MM.1S (cell line): ENCODE results near the gene XPO6.

Experiments used
- DNase-seq: peaks from one replicate; pipeline ENCODE4 v3.0.0-alpha.2; 2015
- H2AFZ ChIP-seq: fragments of 300-600 bp; sonication (generic); 2 replicates; pipeline ENCODE4 v1.6.0; 2016; ENCODE audit warnings: antibody characterized with exemption, low read length
- H3F3A ChIP-seq: fragments of 300-600 bp; sonication (generic); 2 replicates; pipeline ENCODE4 v1.6.1; 2016; ENCODE audit warnings: mild to moderate bottlenecking, antibody characterized with exemption, low read length, moderate library complexity, mixed read lengths; ENCODE audit not compliant: insufficient read depth
- H3K27ac ChIP-seq: fragments of 300-600 bp; sonication (generic); 2 replicates; pipeline ENCODE4 v1.5.1; 2016; ENCODE audit warnings: mild to moderate bottlenecking, low read length
- H3K27me3 ChIP-seq: fragments of 300-600 bp; sonication (generic); replicated peaks from 2 replicates; pipeline ENCODE4 v1.6.0; 2016; ENCODE audit warnings: low read length; ENCODE audit not compliant: insufficient read depth
- H3K36me3 ChIP-seq: fragments of 300-600 bp; sonication (generic); replicated peaks from 2 replicates; pipeline ENCODE4 v1.6.1; 2016; ENCODE audit warnings: mild to moderate bottlenecking, low read length, mixed read lengths; ENCODE audit not compliant: insufficient read depth
- H3K4me1 ChIP-seq: fragments of 300-600 bp; sonication (generic); 2 replicates; pipeline ENCODE4 v1.6.1; 2016; ENCODE audit warnings: low read length, mixed read lengths
- H3K4me2 ChIP-seq: fragments of 300-600 bp; sonication (generic); 2 replicates; pipeline ENCODE4 v1.6.0; 2016; ENCODE audit warnings: low read depth, low read length
- H3K4me3 ChIP-seq: fragments of 300-600 bp; sonication (generic); 2 replicates; pipeline ENCODE4 v1.5.1; 2016; ENCODE audit warnings: low read length, mixed read lengths
- H3K79me2 ChIP-seq: fragments of 300-600 bp; sonication (generic); 2 replicates; pipeline ENCODE4 v1.6.1; 2016; ENCODE audit warnings: mixed run types, low read length, mixed read lengths
- H3K9ac ChIP-seq: fragments of 300-600 bp; sonication (generic); 2 replicates; pipeline ENCODE4 v1.6.1; 2016; ENCODE audit warnings: low read length, mixed read lengths
- H3K9me2 ChIP-seq: fragments of 300-600 bp; sonication (generic); replicated peaks from 2 replicates; pipeline ENCODE4 v1.6.1; 2016; ENCODE audit warnings: mild to moderate bottlenecking, low read length, mixed read lengths; ENCODE audit not compliant: insufficient read depth
- H3K9me3 ChIP-seq: fragments of 300-600 bp; sonication (generic); replicated peaks from 2 replicates; pipeline ENCODE4 v1.6.1; 2016; ENCODE audit warnings: mild to moderate bottlenecking, low read length, mixed read lengths; ENCODE audit not compliant: insufficient read depth
- H4K20me1 ChIP-seq: fragments of 300-600 bp; sonication (generic); 2 replicates; pipeline ENCODE4 v1.6.1; 2016; ENCODE audit warnings: mild to moderate bottlenecking, low read length, moderate library complexity, mixed read lengths; ENCODE audit not compliant: insufficient read depth
- CTCF ChIP-seq: fragments of 300-600 bp; sonication (generic); IDR thresholded peaks from 2 replicates; pipeline ENCODE4 v1.5.1; 2016; ENCODE audit warnings: antibody characterized with exemption, low read length, mixed read lengths
- EZH2 ChIP-seq: fragments of 300-600 bp; sonication (generic); optimal IDR thresholded peaks from 2 replicates; pipeline ENCODE3; 2017; ENCODE audit warnings: low read depth, mild to moderate bottlenecking, antibody characterized with exemption, low read length, mixed read lengths
- EZH2phosphoT487 ChIP-seq: fragments of 300-600 bp; sonication (generic); IDR thresholded peaks from 2 replicates; pipeline ENCODE4 v1.6.1; 2018; ENCODE audit warnings: antibody characterized with exemption, low read length

The XPO6 gene

DNA sequence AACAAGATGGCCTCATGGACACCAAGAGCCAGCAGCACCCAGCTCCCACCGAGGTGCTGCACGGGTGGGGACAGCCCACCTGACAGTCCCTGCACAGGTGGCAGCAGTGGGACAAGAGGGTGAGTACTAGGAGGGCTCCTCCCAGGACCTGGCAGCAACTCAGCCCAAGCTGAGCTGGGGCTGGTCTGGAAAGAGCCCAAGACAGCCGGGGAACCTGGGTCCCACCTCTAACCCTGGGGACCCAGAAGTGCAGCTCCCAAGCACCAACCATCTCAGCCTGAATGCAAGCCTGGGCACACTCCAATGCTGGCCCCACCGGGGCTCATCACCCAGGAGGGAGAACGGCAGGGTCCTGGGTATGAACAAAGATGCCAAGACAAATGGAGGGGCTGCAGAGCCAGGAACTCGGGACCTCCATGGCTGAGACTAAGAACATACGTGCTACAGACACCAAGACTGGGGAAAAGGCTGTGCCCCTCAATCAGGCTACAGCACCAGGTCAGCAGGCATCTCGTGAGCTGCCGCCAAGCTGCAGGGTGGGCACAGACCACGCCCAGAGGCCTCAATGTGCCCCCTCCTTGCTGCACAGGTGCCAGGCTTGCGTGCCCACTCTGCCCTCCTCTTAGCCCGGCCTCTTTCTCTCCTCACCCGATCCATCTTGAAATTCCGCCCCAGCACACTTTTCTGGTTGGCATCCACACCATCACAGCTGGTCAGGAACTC lies 110.8 kb downstream of the XPO6 start:
- Histone ChIP-seq H3K36me3 (peaks cover 11% of the 10 kb centered on the region), H3K9ac (no peak overlapping the region), H3K9me3 (no peaks in the 10 kb centered on the region), H3K27ac (no peak overlapping the region), H3K79me2 (no peaks in the 10 kb centered on the region), H4K20me1 (no peaks in the 10 kb centered on the region), H3K4me1 (no peaks in the 10 kb centered on the region), H3K9me2 (no peaks in the 10 kb centered on the region), H3K27me3 (no peaks in the 10 kb centered on the region), H3K4me2 (no peak overlapping the region), H2AFZ (no peak overlapping the region), H3K4me3 (no peak overlapping the region), H3F3A (no peaks in the 10 kb centered on the region)
- no peak for DNase-seq
- no peak for TF ChIP-seq CTCF
- TF ChIP-seq EZH2 = no peak
- no peak for TF ChIP-seq EZH2phosphoT487

DNA sequence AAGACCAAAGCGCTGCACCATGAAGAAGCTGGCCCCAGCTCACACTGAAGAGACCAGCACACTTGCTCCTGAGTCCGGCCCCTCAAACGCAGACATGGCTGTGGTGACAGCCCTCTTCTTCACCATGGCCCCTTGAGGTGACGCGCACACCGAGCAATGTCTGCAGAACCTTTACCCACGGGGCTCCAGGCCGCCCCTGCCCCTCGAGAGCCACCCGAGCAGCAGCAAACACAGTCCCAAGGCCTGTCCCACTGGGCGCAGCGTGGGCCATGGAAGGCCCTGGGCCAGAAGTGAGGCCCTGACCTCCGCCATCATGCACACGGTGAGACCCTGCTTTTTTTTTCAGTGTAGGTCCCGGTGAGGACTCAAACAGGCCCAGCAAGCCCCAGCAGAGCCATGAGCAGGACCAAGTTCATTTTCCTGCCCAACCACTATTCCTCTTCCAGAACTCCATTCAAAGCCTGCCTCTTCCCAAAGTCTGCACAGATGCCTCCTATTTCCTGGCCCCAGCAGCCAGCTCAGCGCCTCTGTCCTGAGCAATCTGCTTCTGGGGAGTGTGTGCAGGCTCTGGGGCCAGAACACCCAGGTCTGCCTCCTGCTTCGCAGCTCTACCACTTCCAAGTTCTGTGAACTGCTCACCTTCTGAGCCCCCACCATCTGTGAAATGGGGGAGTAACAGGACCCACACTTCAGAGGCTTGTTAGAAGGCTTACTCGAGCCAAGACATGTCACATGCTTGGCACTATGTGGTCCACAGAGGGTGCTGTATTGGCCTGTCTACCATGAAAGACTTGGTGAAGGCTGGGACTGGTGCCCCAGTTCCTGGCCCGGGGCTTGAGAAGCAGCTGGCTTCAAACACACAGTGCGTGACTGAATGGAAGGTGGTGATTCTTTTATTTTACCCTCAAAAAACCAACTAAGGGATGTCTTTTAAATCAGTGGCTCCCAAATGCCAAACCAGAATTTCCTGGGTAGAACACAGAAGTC lies 112.5 kb downstream of the XPO6 start:
- no peak overlapping the region for H2AFZ ChIP-seq
- no peaks in the 10 kb centered on the region for H4K20me1 ChIP-seq
- H3K4me1 ChIP-seq = no peaks in the 10 kb centered on the region
- no peak overlapping the region for H3K4me2 ChIP-seq
- no peak overlapping the region for H3K4me3 ChIP-seq
- TF ChIP-seq EZH2 = no peak
- TF ChIP-seq EZH2phosphoT487 = no peak
- no peak for TF ChIP-seq CTCF
- no peaks in the 10 kb centered on the region for H3K9me2 ChIP-seq
- H3K79me2 ChIP-seq = no peaks in the 10 kb centered on the region
- H3K27ac ChIP-seq = no peak overlapping the region
- no peaks in the 10 kb centered on the region for H3K27me3 ChIP-seq
- H3F3A ChIP-seq = no peaks in the 10 kb centered on the region
- H3K9ac ChIP-seq = no peak overlapping the region
- H3K36me3 ChIP-seq = peaks cover 5% of the 10 kb centered on the region
- H3K9me3 ChIP-seq = no peaks in the 10 kb centered on the region
- no peak for DNase-seq

- TF ChIP-seq EZH2phosphoT487 (no peak), EZH2 (no peak), CTCF (no peak)
- Histone ChIP-seq H3K4me1 (no peaks in the 10 kb centered on the region), H3K9ac (no peak overlapping the region), H3K4me3 (no peak overlapping the region), H3K36me3 (peaks cover 4% of the 10 kb centered on the region), H3K9me2 (no peaks in the 10 kb centered on the region), H2AFZ (no peak overlapping the region), H3K9me3 (no peaks in the 10 kb centered on the region), H4K20me1 (no peaks in the 10 kb centered on the region), H3K79me2 (no peaks in the 10 kb centered on the region), H3K4me2 (no peak overlapping the region), H3K27me3 (no peaks in the 10 kb centered on the region), H3F3A (no peaks in the 10 kb centered on the region), H3K27ac (no peak overlapping the region)
- no peak for DNase-seq
These were observed 113.4 kb downstream of the XPO6 start for GRCh38 chr16:28098171-28098958.
